Measurements from ENCODE around the gene KCNMA1. TPM values are rescaled to one million over a fixed set of nuclear protein-coding genes. Genes with fewer than 3 reads are reported as not detected.

KCNMA1 gene
- total RNA-seq, 1 donor from 2014 or later = 87.6 TPM

GRCh38 chr10:77029777-77030717 is 607.6 kb downstream of the KCNMA1 start:
- Mint-ChIP-seq H3K4me1 (ENCODE audit: low read depth) (no peaks in the 10 kb centered on the region), H3K36me3 (ENCODE audit: low read depth) (peaks cover 6% of the 10 kb centered on the region)

GRCh38 chr10:77028042-77028441 is 609.6 kb downstream of the KCNMA1 start:
- H3K27me3 Mint-ChIP-seq (ENCODE audit: low read depth) = no peaks in the 10 kb centered on the region
- no peak overlapping the region for H3K27ac Mint-ChIP-seq (ENCODE audit: unreplicated experiment)
- no peak for DNase-seq (ENCODE audit: low spot score)
- no peak for TF ChIP-seq CTCF (IDR thresholded peaks at IDR 0.05)
- peaks cover 8% of the 10 kb centered on the region for H3K36me3 Mint-ChIP-seq (ENCODE audit: low read depth)
- no peak overlapping the region for H3K4me3 Mint-ChIP-seq (ENCODE audit: unreplicated experiment)
- no peaks in the 10 kb centered on the region for H3K9me3 Mint-ChIP-seq (ENCODE audit: low read depth)
- no peaks in the 10 kb centered on the region for H3K4me1 Mint-ChIP-seq (ENCODE audit: low read depth)

More at GRCh38 chr10:77029777-77030717, 607.6 kb downstream of the KCNMA1 start:
- no peak for TF ChIP-seq CTCF (IDR thresholded peaks at IDR 0.05)
- no peak overlapping the region for H3K27ac Mint-ChIP-seq (ENCODE audit: unreplicated experiment)
- no peak overlapping the region for H3K4me3 Mint-ChIP-seq (ENCODE audit: unreplicated experiment)
- H3K9me3 Mint-ChIP-seq (ENCODE audit: low read depth) = no peaks in the 10 kb centered on the region
- no peaks in the 10 kb centered on the region for H3K27me3 Mint-ChIP-seq (ENCODE audit: low read depth)
- DNase-seq (ENCODE audit: low spot score) = no peak

GRCh38 chr10:77027576-77027975 is 610.0 kb downstream of the KCNMA1 start:
- TF ChIP-seq CTCF (IDR thresholded peaks at IDR 0.05) = no peak
- H3K4me3 Mint-ChIP-seq (ENCODE audit: unreplicated experiment) = no peak overlapping the region

GRCh38 chr10:77027141-77027540 is 610.5 kb downstream of the KCNMA1 start:
- H3K27ac Mint-ChIP-seq (ENCODE audit: unreplicated experiment) = no peak overlapping the region
- H3K27me3 Mint-ChIP-seq (ENCODE audit: low read depth) = no peaks in the 10 kb centered on the region
- no peak overlapping the region for H3K4me3 Mint-ChIP-seq (ENCODE audit: unreplicated experiment)
- H3K4me1 Mint-ChIP-seq (ENCODE audit: low read depth) = no peaks in the 10 kb centered on the region
- DNase-seq (ENCODE audit: low spot score) = no peak
- TF ChIP-seq CTCF (IDR thresholded peaks at IDR 0.05) = no peak
- peaks cover 10% of the 10 kb centered on the region for H3K36me3 Mint-ChIP-seq (ENCODE audit: low read depth)
- no peaks in the 10 kb centered on the region for H3K9me3 Mint-ChIP-seq (ENCODE audit: low read depth)

More at GRCh38 chr10:77027576-77027975, 610.0 kb downstream of the KCNMA1 start:
- no peaks in the 10 kb centered on the region for H3K9me3 Mint-ChIP-seq (ENCODE audit: low read depth)
- H3K27ac Mint-ChIP-seq (ENCODE audit: unreplicated experiment) = no peak overlapping the region
- DNase-seq (ENCODE audit: low spot score) = no peak
- no peaks in the 10 kb centered on the region for H3K27me3 Mint-ChIP-seq (ENCODE audit: low read depth)
- peaks cover 10% of the 10 kb centered on the region for H3K36me3 Mint-ChIP-seq (ENCODE audit: low read depth)
- H3K4me1 Mint-ChIP-seq (ENCODE audit: low read depth) = no peaks in the 10 kb centered on the region

- H3K4me1 Mint-ChIP-seq (ENCODE audit: low read depth) = no peaks in the 10 kb centered on the region
These were observed 611.5 kb downstream of the KCNMA1 start for GRCh38 chr10:77026148-77026547.

More at GRCh38 chr10:77026148-77026547, 611.5 kb downstream of the KCNMA1 start:
- H3K9me3 Mint-ChIP-seq (ENCODE audit: low read depth) = no peaks in the 10 kb centered on the region
- no peak for DNase-seq (ENCODE audit: low spot score)
- no peak overlapping the region for H3K4me3 Mint-ChIP-seq (ENCODE audit: unreplicated experiment)
- H3K36me3 Mint-ChIP-seq (ENCODE audit: low read depth) = peaks cover 10% of the 10 kb centered on the region
- H3K27me3 Mint-ChIP-seq (ENCODE audit: low read depth) = no peaks in the 10 kb centered on the region
- TF ChIP-seq CTCF (IDR thresholded peaks at IDR 0.05) = no peak
- no peak overlapping the region for H3K27ac Mint-ChIP-seq (ENCODE audit: unreplicated experiment)

Data from chondrocyte (in vitro differentiated cells).